Sciatic nerve (tissue), 2 donors: ENCODE data around the gene PEAK1. TPM values are rescaled to one million over a fixed set of nuclear protein-coding genes. Genes with fewer than 3 reads are reported as not detected.
"Not testable (repeated sequence)": the region's sequence is repeated elsewhere in the genome, so short reads cannot be mapped to it uniquely, and the experiment has no call there.

Experiments
- ATAC-seq: fragments of 200-7000 bp; cut with Tn5 transposase; one replicate; pipeline ENCODE4 v1.9.1; 2020; ENCODE audit warnings: mild to moderate bottlenecking, moderate library complexity
- DNase-seq: peaks from one replicate; pipeline ENCODE4 v3.0.0-alpha.2; 2020; ENCODE audit warnings: low spot score
- intact Hi-C: fragments of 100-400 bp; cut with DNase I; formaldehyde crosslinking; loops from one replicate; pipeline ENCODE4 v1.14.2; 2022
- total RNA-seq: library from RNA; stranded (reverse); fragmentation: NEBNext Ultra II Directional; extraction: Animal tissue kit (Norgen Biotek cat#: 25700); gene quantifications from one replicate; pipeline ENCODE4 v1.2.1, GENCODE V29; 2021
- donor health status: DM: no; HTN: no; CAD: no.
- donor health status: DM: no; HTN: no; CAD: no.

Gene PEAK1
- total RNA-seq, 1 donor from 2014 or later: 154 TPM

GRCh38 chr15:77409259-77410156 lies 10.4 kb downstream of the PEAK1 start:
- peak; percentile 65 for ATAC-seq
- intact Hi-C loops: no loop called here
- no peak for DNase-seq

GRCh38 chr15:77406846-77407245 lies 13.1 kb downstream of the PEAK1 start:
- intact Hi-C loops: no loop called here
- ATAC-seq (no peak), DNase-seq (no peak)

GRCh38 chr15:77406173-77406759 lies 13.6 kb downstream of the PEAK1 start:
- DNase-seq, intact Hi-C loops, ATAC-seq: not testable (repeated sequence)

GRCh38 chr15:77402740-77403379 lies 17.0 kb downstream of the PEAK1 start:
- ATAC-seq: no peak
- no peak for DNase-seq
- intact Hi-C loops: no loop called here

GRCh38 chr15:77400258-77400657 lies 19.6 kb downstream of the PEAK1 start:
- no peak for DNase-seq
- intact Hi-C loops: no loop called here
- ATAC-seq: no peak

- DNase-seq (no peak), ATAC-seq (no peak)
- intact Hi-C loops: no loop called here
Measured at GRCh38 chr15:77398927-77399326, 21.0 kb downstream of the PEAK1 start.

GRCh38 chr15:77396692-77397091 lies 23.2 kb downstream of the PEAK1 start:
- intact Hi-C loops: no loop called here
- ATAC-seq: no peak
- DNase-seq: no peak

- intact Hi-C loops: no loop called here
- no peak for DNase-seq
Measured at GRCh38 chr15:77395013-77395774, 24.7 kb downstream of the PEAK1 start.

GRCh38 chr15:77393471-77393840 lies 26.4 kb downstream of the PEAK1 start:
- ATAC-seq: no peak
- intact Hi-C loops: no loop called here
- DNase-seq: no peak

More at GRCh38 chr15:77395013-77395774, 24.7 kb downstream of the PEAK1 start:
- no peak for ATAC-seq

- DNase-seq: no peak
- intact Hi-C loops: no loop called here
- ATAC-seq: no peak
Measured at GRCh38 chr15:77392762-77393470, 27.0 kb downstream of the PEAK1 start.

GRCh38 chr15:77391372-77391951 lies 28.4 kb downstream of the PEAK1 start:
- DNase-seq (no peak), ATAC-seq (no peak)
- intact Hi-C loops: no loop called here

GRCh38 chr15:77387365-77388105 lies 32.4 kb downstream of the PEAK1 start:
- intact Hi-C loops: no loop called here
- ATAC-seq: no peak

GRCh38 chr15:77386626-77387025 lies 33.3 kb downstream of the PEAK1 start:
- intact Hi-C loops: no loop called here
- no peak for ATAC-seq

More at GRCh38 chr15:77387365-77388105, 32.4 kb downstream of the PEAK1 start:
- no peak for DNase-seq

GRCh38 chr15:77384589-77385359 lies 35.1 kb downstream of the PEAK1 start:
- intact Hi-C loops: no loop called here
- DNase-seq (no peak), ATAC-seq (no peak)

More at GRCh38 chr15:77386626-77387025, 33.3 kb downstream of the PEAK1 start:
- no peak for DNase-seq

GRCh38 chr15:77384086-77384485 lies 35.8 kb downstream of the PEAK1 start:
- no peak for ATAC-seq
- DNase-seq: no peak
- intact Hi-C loops: no loop called here

- no peak for DNase-seq
- intact Hi-C loops: no loop called here
- ATAC-seq: no peak
Measured at GRCh38 chr15:77380033-77380432, 39.9 kb downstream of the PEAK1 start.

GRCh38 chr15:77376770-77377169 lies 43.1 kb downstream of the PEAK1 start:
- intact Hi-C loops: no loop called here
- ATAC-seq: no peak

More at GRCh38 chr15:77376770-77377169, 43.1 kb downstream of the PEAK1 start:
- no peak for DNase-seq
